OCI-LY3 (cell line): ENCODE results near the gene DOCK11.

ENCODE experiments used
- H2AFZ ChIP-seq: fragments of 200-600, 300-600 bp; shearing (Covaris generic); 2 replicates; pipeline ENCODE4 v1.6.0; 2014; ENCODE audit warnings: antibody characterized with exemption, low read depth, low read length
- H3K27ac ChIP-seq: fragments of 200-600, 300-600 bp; sonication (generic); 2 replicates; pipeline ENCODE4 v1.5.1; 2014; ENCODE audit warnings: mild to moderate bottlenecking, low read length, moderate library complexity, mixed read lengths
- H3K27me3 ChIP-seq: fragments of 200-600, 300-600 bp; sonication (generic); 2 replicates; pipeline ENCODE4 v1.6.1; 2014; ENCODE audit warnings: low read depth, low read length, mixed read lengths
- H3K36me3 ChIP-seq: fragments of 200-600, 300-600 bp; sonication (generic); replicated peaks from 2 replicates; pipeline ENCODE3; 2014; ENCODE audit warnings: low read depth, low read length, mixed read lengths
- H3K4me1 ChIP-seq: fragments of 300-600, 200-600 bp; sonication (generic); 2 replicates; pipeline ENCODE4 v1.6.1; 2014; ENCODE audit warnings: low read length, mixed read lengths
- H3K4me2 ChIP-seq: fragments of 200-600, 300-600 bp; sonication (generic); 2 replicates; pipeline ENCODE4 v1.6.1; 2014; ENCODE audit warnings: low read length, mixed read lengths
- H3K4me3 ChIP-seq: fragments of 300-600, 200-600 bp; sonication (generic); 2 replicates; pipeline ENCODE4 v1.5.1; 2014; ENCODE audit warnings: antibody characterized with exemption, mild to moderate bottlenecking, low read length, moderate library complexity
- H3K79me2 ChIP-seq: fragments of 300-600, 200-600 bp; shearing (Covaris generic); 2 replicates; pipeline ENCODE4 v1.6.1; 2014; ENCODE audit warnings: mild to moderate bottlenecking, low read length, mixed read lengths
- H3K9ac ChIP-seq: fragments of 300-600, 200-600 bp; shearing (Covaris generic); 2 replicates; pipeline ENCODE4 v1.6.0; 2014; ENCODE audit warnings: mild to moderate bottlenecking, low read length, moderate library complexity
- H3K9me3 ChIP-seq: fragments of 200-600, 300-600 bp; shearing (Covaris generic); 2 replicates; pipeline ENCODE4 v1.6.1; 2014; ENCODE audit warnings: low read length, mixed read lengths; ENCODE audit not compliant: insufficient read depth
- H4K20me1 ChIP-seq: fragments of 200-600, 300-600 bp; sonication (generic); 2 replicates; pipeline ENCODE4 v1.6.1; 2016; ENCODE audit warnings: low read length, mixed read lengths; ENCODE audit not compliant: insufficient read depth
- CTCF ChIP-seq: fragments of 200-600, 300-600 bp; sonication (generic); IDR thresholded peaks from 2 replicates; pipeline ENCODE4 v1.5.1; 2014; ENCODE audit warnings: antibody characterized with exemption, low read length, low read depth
- EZH2phosphoT487 ChIP-seq: fragments of 200-600 bp; shearing (Covaris generic); IDR thresholded peaks from 2 replicates; pipeline ENCODE4 v1.6.1; 2018; ENCODE audit warnings: antibody characterized with exemption, mixed run types, low read depth

DOCK11 gene

GRCh38 chrX:118506805-118507480, 11.3 kb downstream of the DOCK11 start:
- Histone ChIP-seq H3K4me2 (no peak overlapping the region), H3K36me3 (no peaks in the 10 kb centered on the region), H3K4me1 (no peaks in the 10 kb centered on the region), H3K27ac (no peak overlapping the region), H3K79me2 (no peaks in the 10 kb centered on the region), H3K9me3 (no peaks in the 10 kb centered on the region), H3K9ac (no peak overlapping the region), H4K20me1 (no peaks in the 10 kb centered on the region; the same call in 1 of the 2 replicates), H3K4me3 (no peak overlapping the region), H3K27me3 (no peaks in the 10 kb centered on the region), H2AFZ (no peak overlapping the region)
- TF ChIP-seq EZH2phosphoT487 (no peak), CTCF (no peak)

GRCh38 chrX:118507766-118508165, 12.2 kb downstream of the DOCK11 start:
- H3K27me3 ChIP-seq = no peaks in the 10 kb centered on the region

GRCh38 chrX:118508221-118508620, 12.6 kb downstream of the DOCK11 start:
- TF ChIP-seq CTCF (no peak), EZH2phosphoT487 (no peak)
- Histone ChIP-seq H2AFZ (no peak overlapping the region), H4K20me1 (no peaks in the 10 kb centered on the region; the same call in 1 of the 2 replicates), H3K27ac (no peak overlapping the region), H3K79me2 (no peaks in the 10 kb centered on the region), H3K9me3 (no peaks in the 10 kb centered on the region), H3K4me1 (no peaks in the 10 kb centered on the region), H3K9ac (no peak overlapping the region), H3K36me3 (no peaks in the 10 kb centered on the region), H3K27me3 (no peaks in the 10 kb centered on the region), H3K4me2 (no peak overlapping the region), H3K4me3 (no peak overlapping the region)

More at GRCh38 chrX:118507766-118508165, 12.2 kb downstream of the DOCK11 start:
- no peak overlapping the region for H2AFZ ChIP-seq
- no peak overlapping the region for H3K27ac ChIP-seq
- no peaks in the 10 kb centered on the region; the same call in 1 of the 2 replicates for H4K20me1 ChIP-seq
- TF ChIP-seq EZH2phosphoT487 (no peak), CTCF (no peak)
- H3K4me3 ChIP-seq = no peak overlapping the region
- H3K36me3 ChIP-seq = no peaks in the 10 kb centered on the region
- no peaks in the 10 kb centered on the region for H3K4me1 ChIP-seq
- no peaks in the 10 kb centered on the region for H3K79me2 ChIP-seq
- no peaks in the 10 kb centered on the region for H3K9me3 ChIP-seq
- H3K4me2 ChIP-seq = no peak overlapping the region
- no peak overlapping the region for H3K9ac ChIP-seq

GRCh38 chrX:118508635-118509034, 13.0 kb downstream of the DOCK11 start:
- no peaks in the 10 kb centered on the region for H3K79me2 ChIP-seq

More at GRCh38 chrX:118508635-118509034, 13.0 kb downstream of the DOCK11 start:
- no peaks in the 10 kb centered on the region; the same call in 1 of the 2 replicates for H4K20me1 ChIP-seq
- no peak overlapping the region for H2AFZ ChIP-seq
- no peaks in the 10 kb centered on the region for H3K9me3 ChIP-seq
- no peaks in the 10 kb centered on the region for H3K4me1 ChIP-seq
- no peak overlapping the region for H3K27ac ChIP-seq
- TF ChIP-seq CTCF (no peak), EZH2phosphoT487 (no peak)
- H3K9ac ChIP-seq = no peak overlapping the region
- no peaks in the 10 kb centered on the region for H3K36me3 ChIP-seq
- H3K4me2 ChIP-seq = no peak overlapping the region
- H3K4me3 ChIP-seq = no peak overlapping the region
- H3K27me3 ChIP-seq = no peaks in the 10 kb centered on the region
